Activated CD4-positive, alpha-beta T cell treated with anti-CD3 and anti-CD28 coated beads, Interleukin-2, Interleukin-6, amounts not matched to agents 100 ng/mL and 50 ng/mL, durations not matched to agents 16 hours and 8 hours (primary cell): ENCODE results near the gene CNTFR.

Experiments
- DNase-seq: peaks from one replicate; pipeline ENCODE4 v3.0.0-alpha.2; 2020

Gene CNTFR

GRCh38 chr9:34590381-34591247, 1.1 kb upstream of the CNTFR start:
- no peak for DNase-seq

- no peak for DNase-seq
Measured at GRCh38 chr9:34588671-34589635, 571 bp downstream of the CNTFR start.

- DNase-seq, result peak; percentile 14
Measured at GRCh38 chr9:34587271-34587670, 2.3 kb downstream of the CNTFR start.

- DNase-seq, result no peak
Measured at GRCh38 chr9:34585946-34586669, 3.4 kb downstream of the CNTFR start.

GRCh38 chr9:34584970-34585369, 4.6 kb downstream of the CNTFR start:
- DNase-seq, result no peak

GRCh38 chr9:34582787-34583186, 6.7 kb downstream of the CNTFR start:
- DNase-seq, result no peak

GRCh38 chr9:34581318-34581717, 8.2 kb downstream of the CNTFR start:
- DNase-seq, result no peak

GRCh38 chr9:34580358-34580757, 9.2 kb downstream of the CNTFR start:
- DNase-seq, result no peak

GRCh38 chr9:34579808-34580163, 9.7 kb downstream of the CNTFR start:
- no peak for DNase-seq

GRCh38 chr9:34579104-34579807, 10.3 kb downstream of the CNTFR start:
- no peak for DNase-seq

GRCh38 chr9:34578241-34579103, 11.1 kb downstream of the CNTFR start:
- no peak for DNase-seq

- DNase-seq, result no peak
Measured at GRCh38 chr9:34577400-34578240, 11.9 kb downstream of the CNTFR start.

GRCh38 chr9:34576597-34577399, 12.7 kb downstream of the CNTFR start:
- no peak for DNase-seq

- DNase-seq, result no peak
Measured at GRCh38 chr9:34575862-34576596, 13.5 kb downstream of the CNTFR start.

- DNase-seq, result no peak
Measured at GRCh38 chr9:34575241-34575640, 14.3 kb downstream of the CNTFR start.

GRCh38 chr9:34574571-34574970, 15.0 kb downstream of the CNTFR start:
- DNase-seq, result no peak

- DNase-seq, result no peak
Measured at GRCh38 chr9:34573599-34574325, 15.8 kb downstream of the CNTFR start.

- no peak for DNase-seq
Measured at GRCh38 chr9:34572628-34573027, 16.9 kb downstream of the CNTFR start.
